Prostate gland (tissue), 2 donors: ENCODE measurements around the gene SFRP2. TPM values are rescaled to one million over a fixed set of nuclear protein-coding genes. Genes with fewer than 3 reads are reported as not detected.

Experiments used
- DNase-seq: peaks from one replicate; pipeline ENCODE4 v3.0.0-alpha.2; 2019; ENCODE audit warnings: low spot score
- H3K27ac ChIP-seq, 2 donors: fragments of 200-600 bp; sonication (generic); 2 replicates each; pipeline ENCODE4 v1.5.1; 2017 to 2019
- H3K27me3 ChIP-seq: fragments of 200-600 bp; sonication (generic); replicated peaks from 2 replicates; pipeline ENCODE4 v1.5.1; 2019; ENCODE audit not compliant: insufficient read depth
- H3K36me3 ChIP-seq, 2 donors: fragments of 200-600 bp; sonication (generic); 1 replicate in 1 of 2; 2 replicates in 1 of 2; pipeline versions ENCODE4 v1.5.1 to v1.8.1; 2017 to 2019
- H3K4me1 ChIP-seq: fragments of 200-600 bp; sonication (generic); replicated peaks from 2 replicates; pipeline ENCODE4 v1.5.1; 2019
- H3K4me3 ChIP-seq, 2 donors: fragments of 200-600 bp; sonication (generic); 2 replicates each; pipeline ENCODE4 v1.5.1; 2017 to 2019
- H3K9me3 ChIP-seq: fragments of 200-600 bp; sonication (generic); 2 replicates; pipeline ENCODE4 v1.5.1; 2017
- POLR2A ChIP-seq: fragments of 450-650 bp; IDR thresholded peaks from one replicate; pipeline ENCODE4 v1.6.1; 2016; ENCODE audit warnings: antibody characterized with exemption, mild to moderate bottlenecking
- POLR2AphosphoS5 ChIP-seq: sonication (generic); formaldehyde crosslinking; IDR thresholded peaks from one replicate; pipeline ENCODE4 v1.6.1; 2017; ENCODE audit warnings: antibody characterized with exemption
- WGBS: methylation state at CpG from one replicate; pipeline ENCODE4 v1.1.5; 2018; 5-methylcytosine and 5-hydroxymethylcytosine counted together
- intact Hi-C: fragments of 100-400 bp; cut with DNase I; formaldehyde crosslinking; loops from one replicate; pipeline ENCODE4 v1.14.2; 2022
- total RNA-seq, 2 donors: library from RNA; depleted of rRNA; stranded (reverse); fragments of >200 nt; gene quantifications; one replicate each; pipeline ENCODE4 v1.1.0, GENCODE V29; 2016
- TF ChIP-seq, protein P1 (sequence below), 4 experiments: fragments of 200-600 bp in 2 of 4; fragments of 450-650 bp in 2 of 4; sonication (generic) in 2 of 4; IDR thresholded peaks; 1 replicate in 3 of 4; 2 replicates in 1 of 4; pipeline ENCODE4 v1.5.1; 2016 to 2019; ENCODE audit warnings: antibody characterized with exemption in 4 of 4, mild to moderate bottlenecking in 2 of 4, moderate library complexity in 2 of 4

SFRP2 gene
- total RNA-seq, 2 donors from 2014 or later = 3.7 to 6.1 TPM

DNA sequence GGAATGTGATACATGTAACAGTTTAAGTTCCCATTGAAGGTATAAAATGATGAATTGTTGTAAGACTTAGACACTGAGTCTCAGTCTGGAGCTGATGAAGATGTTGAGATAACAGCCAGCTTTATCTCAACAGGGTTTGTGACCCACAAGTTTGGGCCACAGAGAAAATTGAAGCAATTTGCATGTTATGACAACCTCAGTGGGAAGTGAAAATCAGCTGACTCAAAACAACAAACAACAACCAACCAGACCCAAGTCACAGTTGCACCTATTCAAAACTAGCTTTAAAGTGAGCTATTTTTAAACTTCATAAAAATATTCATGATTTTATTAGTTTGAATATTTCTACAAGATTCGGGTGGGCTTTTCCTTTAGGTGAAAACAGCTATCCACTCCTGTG is 8.0 kb downstream of the SFRP2 start:
- H3K36me3 ChIP-seq = no peaks in the 10 kb centered on the region
- no peak for DNase-seq
- intact Hi-C loops = no loop called here
- no peak overlapping the region for H3K27ac ChIP-seq
- no peaks in the 10 kb centered on the region for H3K4me1 ChIP-seq
- H3K27me3 ChIP-seq = no peaks in the 10 kb centered on the region
- no peak overlapping the region for H3K4me3 ChIP-seq
- 97% methylated on average over 1 of the region's 1 CpG for WGBS
- no peaks in the 10 kb centered on the region for H3K9me3 ChIP-seq
- TF ChIP-seq POLR2AphosphoS5 = no peak
- TF ChIP-seq POLR2A = no peak
- TF ChIP-seq, protein P1, sequence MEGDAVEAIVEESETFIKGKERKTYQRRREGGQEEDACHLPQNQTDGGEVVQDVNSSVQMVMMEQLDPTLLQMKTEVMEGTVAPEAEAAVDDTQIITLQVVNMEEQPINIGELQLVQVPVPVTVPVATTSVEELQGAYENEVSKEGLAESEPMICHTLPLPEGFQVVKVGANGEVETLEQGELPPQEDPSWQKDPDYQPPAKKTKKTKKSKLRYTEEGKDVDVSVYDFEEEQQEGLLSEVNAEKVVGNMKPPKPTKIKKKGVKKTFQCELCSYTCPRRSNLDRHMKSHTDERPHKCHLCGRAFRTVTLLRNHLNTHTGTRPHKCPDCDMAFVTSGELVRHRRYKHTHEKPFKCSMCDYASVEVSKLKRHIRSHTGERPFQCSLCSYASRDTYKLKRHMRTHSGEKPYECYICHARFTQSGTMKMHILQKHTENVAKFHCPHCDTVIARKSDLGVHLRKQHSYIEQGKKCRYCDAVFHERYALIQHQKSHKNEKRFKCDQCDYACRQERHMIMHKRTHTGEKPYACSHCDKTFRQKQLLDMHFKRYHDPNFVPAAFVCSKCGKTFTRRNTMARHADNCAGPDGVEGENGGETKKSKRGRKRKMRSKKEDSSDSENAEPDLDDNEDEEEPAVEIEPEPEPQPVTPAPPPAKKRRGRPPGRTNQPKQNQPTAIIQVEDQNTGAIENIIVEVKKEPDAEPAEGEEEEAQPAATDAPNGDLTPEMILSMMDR (IDR thresholded peaks at IDR 0.05) = no peak

DNA sequence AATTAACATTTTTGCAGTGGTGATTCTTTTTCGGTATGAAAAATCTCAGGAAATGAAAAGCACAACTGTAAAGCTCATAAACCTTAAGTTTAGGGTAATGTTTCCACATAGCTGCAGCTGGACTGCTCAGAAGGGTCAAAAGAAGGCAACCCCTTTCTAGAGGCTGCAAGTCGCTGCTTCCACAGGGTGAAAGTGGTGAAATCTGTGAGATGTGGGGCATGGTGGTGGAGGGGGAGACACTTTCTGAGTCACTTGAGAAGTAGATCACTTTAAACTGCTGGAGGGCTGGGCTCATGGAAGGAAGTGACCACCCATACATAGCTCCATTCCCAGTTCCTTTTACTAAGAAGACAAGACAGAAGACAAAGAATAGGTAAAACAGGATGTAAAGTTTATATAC is 8.7 kb downstream of the SFRP2 start:
- H3K9me3 ChIP-seq = no peaks in the 10 kb centered on the region
- DNase-seq = no peak
- TF ChIP-seq, protein P1 (IDR thresholded peaks at IDR 0.05) = no peak
- H3K27me3 ChIP-seq = no peaks in the 10 kb centered on the region
- intact Hi-C loops = no loop called here
- H3K4me1 ChIP-seq = no peaks in the 10 kb centered on the region
- H3K27ac ChIP-seq = no peak overlapping the region
- 75% methylated on average over 2 of the region's 2 CpGs for WGBS
- no peaks in the 10 kb centered on the region for H3K36me3 ChIP-seq
- H3K4me3 ChIP-seq = no peak overlapping the region

- no peaks in the 10 kb centered on the region for H3K27me3 ChIP-seq
- 96% methylated on average over 1 of the region's 1 CpG for WGBS
Measured at GRCh38 chr4:153778383-153778782, 10.5 kb downstream of the SFRP2 start.

GRCh38 chr4:153777421-153777820 is 11.5 kb downstream of the SFRP2 start:
- Histone ChIP-seq H3K9me3 (no peaks in the 10 kb centered on the region), H3K4me1 (no peaks in the 10 kb centered on the region), H3K27me3 (no peaks in the 10 kb centered on the region), H3K27ac (no peak overlapping the region), H3K36me3 (no peaks in the 10 kb centered on the region), H3K4me3 (no peak overlapping the region)
- no peak for DNase-seq
- intact Hi-C loops = no loop called here
- TF ChIP-seq, protein P1 (IDR thresholded peaks at IDR 0.05) = no peak
- TF ChIP-seq POLR2A (no peak), POLR2AphosphoS5 (no peak)

More at GRCh38 chr4:153778383-153778782, 10.5 kb downstream of the SFRP2 start:
- H3K27ac ChIP-seq = no peak overlapping the region
- no peaks in the 10 kb centered on the region for H3K9me3 ChIP-seq
- TF ChIP-seq POLR2A (no peak), POLR2AphosphoS5 (no peak)
- TF ChIP-seq, protein P1 (IDR thresholded peaks at IDR 0.05) = no peak
- intact Hi-C loops = no loop called here
- no peak overlapping the region for H3K4me3 ChIP-seq
- no peak for DNase-seq
- no peaks in the 10 kb centered on the region for H3K4me1 ChIP-seq
- no peaks in the 10 kb centered on the region for H3K36me3 ChIP-seq

GRCh38 chr4:153776601-153777000 is 12.3 kb downstream of the SFRP2 start:
- Histone ChIP-seq H3K36me3 (no peaks in the 10 kb centered on the region), H3K4me3 (no peak overlapping the region), H3K9me3 (no peaks in the 10 kb centered on the region), H3K27ac (no peak overlapping the region), H3K27me3 (no peaks in the 10 kb centered on the region), H3K4me1 (no peaks in the 10 kb centered on the region)
- DNase-seq = no peak
- WGBS = 85% methylated on average over 3 of the region's 3 CpGs
- TF ChIP-seq POLR2A = no peak
- TF ChIP-seq, protein P1 (IDR thresholded peaks at IDR 0.05) = no peak
- TF ChIP-seq POLR2AphosphoS5 = no peak
- intact Hi-C loops = no loop called here
